A673 (cell line): ENCODE measurements around the gene C1QB. TPM values are rescaled to one million over a fixed set of nuclear protein-coding genes. Genes with fewer than 3 reads are reported as not detected.
A peak's percentile ranks its signal among the peaks of the same experiment; 100 is the strongest.
"Not testable (repeated sequence)": the region's sequence is repeated elsewhere in the genome, so short reads cannot be mapped to it uniquely, and the experiment has no call there.

Experiments
- BruUV-seq: library from RNA; stranded (reverse); fragments of 400-500 nt; replicated peaks from 2 replicates; lab custom pipeline; 2021; lab: Mats Ljungman, UMichigan
- CTCF ChIA-PET: fragments of 300-600 bp; sonication (Branson Sonifier 250); formaldehyde crosslinking; loops from one replicate; lab custom pipeline; 2022; ENCODE audit warnings: antibody characterized with exemption; lab: Charles Lee
- POLR2A ChIA-PET: fragments of 300-600 bp; sonication (Branson Sonifier 250); formaldehyde crosslinking; loops from one replicate; lab custom pipeline; 2022; ENCODE audit warnings: antibody characterized with exemption; ENCODE audit not compliant: low non-redundant PET; lab: Charles Lee
- DNase-seq: peaks from one replicate; pipeline ENCODE4 v3.0.0-alpha.2; 2015; ENCODE audit warnings: low spot score
- H3K27ac ChIP-seq: fragments of 200-600 bp; sonication (generic); 2 replicates; pipeline ENCODE4 v1.5.1; 2016; ENCODE audit warnings: mixed run types, low read depth, mild to moderate bottlenecking, mixed read lengths, antibody characterized with exemption, low read length; ENCODE audit not compliant: poor library complexity, severe bottlenecking
- H3K27me3 ChIP-seq: fragments of 200-600 bp; sonication (generic); replicated peaks from 2 replicates; pipeline ENCODE4 v1.6.1; 2017; ENCODE audit warnings: mixed run types, low read depth, mild to moderate bottlenecking, mixed read lengths, antibody characterized with exemption, low read length; ENCODE audit not compliant: insufficient read depth, poor library complexity
- H3K36me3 ChIP-seq: fragments of 200-600 bp; sonication (generic); 2 replicates; pipeline ENCODE4 v1.6.1; 2016; ENCODE audit warnings: mixed run types, mild to moderate bottlenecking, mixed read lengths, antibody characterized with exemption, low read length; ENCODE audit not compliant: insufficient read depth, poor library complexity, severe bottlenecking
- H3K4me1 ChIP-seq: fragments of 200-600 bp; sonication (generic); 2 replicates; pipeline ENCODE4 v1.6.1; 2017; ENCODE audit warnings: mixed run types, mild to moderate bottlenecking, mixed read lengths, antibody characterized with exemption, low read length; ENCODE audit not compliant: insufficient read depth, poor library complexity, severe bottlenecking
- H3K4me3 ChIP-seq: fragments of 200-600 bp; sonication (generic); 2 replicates; pipeline ENCODE4 v1.5.1; 2016; ENCODE audit warnings: low read depth, mixed run types, mild to moderate bottlenecking, mixed read lengths, low read length; ENCODE audit not compliant: poor library complexity, severe bottlenecking
- H3K9me3 ChIP-seq: fragments of 200-600 bp; sonication (generic); 2 replicates; pipeline ENCODE4 v1.6.1; 2016; ENCODE audit warnings: mixed run types, low read depth, mild to moderate bottlenecking, mixed read lengths, antibody characterized with exemption, low read length; ENCODE audit not compliant: poor library complexity, severe bottlenecking
- EZH2 ChIP-seq: fragments of 200-600 bp; sonication (generic); IDR thresholded peaks from 2 replicates; pipeline ENCODE4 v1.6.1; 2017; ENCODE audit warnings: borderline replicate concordance, low read depth, mild to moderate bottlenecking, mixed read lengths, antibody characterized with exemption, low read length; ENCODE audit not compliant: poor library complexity, severe bottlenecking
- intact Hi-C: fragments of 100-400 bp; cut with micrococcal nuclease; formaldehyde crosslinking; loops from one replicate; pipeline ENCODE4 v1.10.0; 2022; ENCODE audit not compliant: unreplicated experiment
- total RNA-seq: library from RNA; stranded (reverse); gene quantifications from 2 replicates; pipeline ENCODE4 v1.2.3, GENCODE V29; 2021
- TF ChIP-seq, protein P1 (sequence below): fragments of 300-800, 200-600 bp; sonication (generic); conservative IDR thresholded peaks from 2 replicates; pipeline ENCODE4 v1.5.1; 2017; ENCODE audit warnings: low read depth, mild to moderate bottlenecking, antibody characterized with exemption, low read length, moderate library complexity, mixed read lengths

C1QB gene
- total RNA-seq, 1 experiment from 2014 or later = not detected

DNA sequence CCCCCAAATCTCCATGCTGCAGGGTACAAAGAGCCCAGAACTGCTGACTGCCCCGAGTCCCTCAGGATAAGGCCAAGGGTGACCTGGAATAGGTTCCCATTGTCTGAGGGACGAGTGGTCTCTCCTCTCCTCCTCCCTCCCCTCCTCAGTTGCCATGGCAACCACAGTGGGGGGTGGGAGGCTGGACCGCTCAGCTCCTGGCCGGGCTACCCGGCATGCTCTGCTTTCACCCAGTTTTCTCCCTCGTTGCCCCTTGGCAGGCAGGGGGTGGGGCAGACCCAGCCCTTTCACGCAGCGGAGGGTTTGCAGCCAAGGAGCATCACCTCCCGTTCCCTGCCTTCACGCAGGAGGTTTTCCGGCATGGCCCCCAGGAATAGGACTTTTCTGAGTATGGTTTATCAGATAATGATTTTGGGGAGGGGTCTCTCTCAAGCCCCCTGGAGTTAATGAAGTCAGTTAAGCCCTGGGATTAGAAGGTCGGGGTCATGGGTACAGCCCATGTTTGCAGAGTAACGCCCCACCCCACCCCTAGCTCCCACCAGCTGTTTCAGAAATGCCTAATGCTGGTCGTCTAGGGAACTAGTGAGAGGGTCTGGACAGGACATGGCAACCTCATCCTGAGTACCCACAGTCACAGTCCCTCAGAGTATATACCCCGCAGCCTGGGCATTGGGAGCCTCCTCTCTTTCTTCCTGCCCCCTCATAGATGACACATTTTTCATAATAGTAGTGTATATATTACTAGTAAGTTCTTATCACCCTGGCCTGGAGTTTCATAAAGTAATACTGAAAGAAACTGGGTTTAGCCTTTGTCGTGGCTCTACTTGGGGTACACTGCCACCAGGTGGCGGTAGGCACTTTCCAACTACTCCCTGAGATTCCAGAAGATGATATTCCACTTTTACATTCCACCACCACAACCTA is 20.7 kb downstream of the C1QB start:
- intact Hi-C loops = loop anchor here (1.0 to 10.0 kb wide), 2 partner anchors 211 to 257 kb away; no protein-coding TSS in a partner anchor
- DNase-seq = peak; percentile 63
- Histone ChIP-seq H3K4me3 (no peak overlapping the region), H3K9me3 (no peaks in the 10 kb centered on the region), H3K27me3 (no peaks in the 10 kb centered on the region), H3K36me3 (no peaks in the 10 kb centered on the region), H3K4me1 (peaks cover 21% of the 10 kb centered on the region), H3K27ac (no peak overlapping the region)
- ChIA-PET CTCF (interaction anchor here (1.0 kb wide), 1 partner anchor 257 kb away, joined by 6 read pairs; no protein-coding TSS in a partner anchor), POLR2A (no interaction called here)
- BruUV-seq = no TSS peak
- TF ChIP-seq, protein P1, sequence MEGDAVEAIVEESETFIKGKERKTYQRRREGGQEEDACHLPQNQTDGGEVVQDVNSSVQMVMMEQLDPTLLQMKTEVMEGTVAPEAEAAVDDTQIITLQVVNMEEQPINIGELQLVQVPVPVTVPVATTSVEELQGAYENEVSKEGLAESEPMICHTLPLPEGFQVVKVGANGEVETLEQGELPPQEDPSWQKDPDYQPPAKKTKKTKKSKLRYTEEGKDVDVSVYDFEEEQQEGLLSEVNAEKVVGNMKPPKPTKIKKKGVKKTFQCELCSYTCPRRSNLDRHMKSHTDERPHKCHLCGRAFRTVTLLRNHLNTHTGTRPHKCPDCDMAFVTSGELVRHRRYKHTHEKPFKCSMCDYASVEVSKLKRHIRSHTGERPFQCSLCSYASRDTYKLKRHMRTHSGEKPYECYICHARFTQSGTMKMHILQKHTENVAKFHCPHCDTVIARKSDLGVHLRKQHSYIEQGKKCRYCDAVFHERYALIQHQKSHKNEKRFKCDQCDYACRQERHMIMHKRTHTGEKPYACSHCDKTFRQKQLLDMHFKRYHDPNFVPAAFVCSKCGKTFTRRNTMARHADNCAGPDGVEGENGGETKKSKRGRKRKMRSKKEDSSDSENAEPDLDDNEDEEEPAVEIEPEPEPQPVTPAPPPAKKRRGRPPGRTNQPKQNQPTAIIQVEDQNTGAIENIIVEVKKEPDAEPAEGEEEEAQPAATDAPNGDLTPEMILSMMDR = peak; percentile 88
- TF ChIP-seq EZH2 = no peak

DNA sequence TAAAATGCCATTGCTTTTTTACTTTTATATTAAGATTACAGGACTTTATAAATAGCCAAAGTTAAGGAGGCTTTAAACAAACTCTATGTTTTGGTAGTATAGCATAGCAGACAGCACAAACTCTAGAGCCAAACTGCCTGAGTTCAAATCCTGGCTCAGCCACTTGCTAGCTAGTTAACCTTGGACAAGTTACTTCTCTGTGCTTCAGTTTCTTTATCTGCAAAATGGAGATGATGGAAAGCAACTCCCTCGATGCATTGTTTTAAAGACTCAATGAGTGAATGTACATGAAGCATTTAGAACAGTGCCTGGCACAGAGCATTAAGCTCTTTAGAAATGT is 21.3 kb downstream of the C1QB start:
- Histone ChIP-seq H3K27me3 (no peaks in the 10 kb centered on the region), H3K4me1 (peaks cover 27% of the 10 kb centered on the region), H3K27ac (no peak overlapping the region), H3K4me3 (no peak overlapping the region), H3K9me3 (no peaks in the 10 kb centered on the region), H3K36me3 (no peaks in the 10 kb centered on the region)
- BruUV-seq = no TSS peak
- no peak for TF ChIP-seq EZH2
- TF ChIP-seq, protein P1 = no peak
- POLR2A ChIA-PET = no interaction called here
- intact Hi-C loops = loop anchor here (1.0 to 10.0 kb wide), 2 partner anchors 210 to 256 kb away; no protein-coding TSS in a partner anchor
- CTCF ChIA-PET = interaction anchor here (0.5 to 1.0 kb wide), 5 partner anchors 187 to 291 kb away, joined by 3 to 6 read pairs (median 4); no protein-coding TSS in a partner anchor
- DNase-seq = no peak

DNA sequence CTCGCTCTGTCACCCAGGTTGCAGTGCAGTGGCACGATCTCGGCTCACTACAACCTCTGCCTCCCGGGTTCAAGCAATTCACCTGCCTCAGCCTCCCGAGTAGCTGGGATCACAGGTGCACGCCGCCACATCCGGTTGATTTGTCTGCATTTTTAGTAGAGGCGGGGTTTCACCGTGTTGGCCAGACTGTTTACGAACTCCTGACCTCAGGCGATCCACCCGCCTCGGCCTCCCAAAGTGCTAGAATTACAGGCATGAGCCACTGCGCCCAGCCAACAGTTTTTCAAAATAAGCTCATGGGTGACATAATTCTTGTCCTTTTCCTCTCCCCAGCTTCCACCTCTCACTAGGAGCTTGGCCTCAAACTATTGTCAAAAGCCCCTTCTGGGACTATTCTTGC is 23.1 kb downstream of the C1QB start:
- H3K4me3 ChIP-seq, H3K36me3 ChIP-seq, H3K27ac ChIP-seq, H3K9me3 ChIP-seq, BruUV-seq, DNase-seq, H3K27me3 ChIP-seq: not testable (repeated sequence)
- POLR2A ChIA-PET = interaction anchor here (0.6 kb wide), 1 partner anchor 158 kb away, joined by 4 read pairs; no protein-coding TSS in a partner anchor
- intact Hi-C loops = loop anchor here (10.0 kb wide), 1 partner anchor 209 kb away; no protein-coding TSS in a partner anchor
- CTCF ChIA-PET = interaction anchor here (0.5 to 0.8 kb wide), 2 partner anchors 28 to 255 kb away, joined by 4 to 8 read pairs; no protein-coding TSS in a partner anchor
- peaks cover 27% of the 10 kb centered on the region for H3K4me1 ChIP-seq
